Measurements from ENCODE around the gene TMEM212. TPM values are rescaled to one million over a fixed set of nuclear protein-coding genes. Genes with fewer than 3 reads are reported as not detected.

TMEM212 gene
- total RNA-seq, 1 donor from 2014 or later, result not detected

DNA sequence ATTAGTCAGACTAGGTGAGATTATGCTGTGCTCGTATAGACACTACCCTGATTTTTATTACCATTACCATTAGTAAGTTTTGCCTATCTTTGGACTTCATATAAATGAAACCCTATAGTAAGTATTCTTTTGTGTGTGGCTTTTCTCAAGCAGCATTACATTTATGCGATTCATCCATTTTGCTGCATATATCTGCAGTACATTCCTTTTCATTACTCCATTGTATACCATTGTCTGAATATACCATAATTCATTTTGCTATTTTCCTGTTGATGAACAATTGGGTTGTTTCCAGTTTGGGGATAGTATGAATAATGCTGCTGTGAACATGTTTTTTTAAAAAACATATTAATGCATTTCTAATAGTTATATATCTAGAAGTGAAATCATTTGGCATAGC, 45.3 kb downstream of the TMEM212 start:
- Histone ChIP-seq H3K27me3 (no peaks in the 10 kb centered on the region), H3K9me3 (no peaks in the 10 kb centered on the region), H3K27ac (no peak overlapping the region), H3K4me3 (no peak overlapping the region), H3K36me3 (no peaks in the 10 kb centered on the region), H3K4me1 (no peaks in the 10 kb centered on the region)
- TF ChIP-seq, protein P1, sequence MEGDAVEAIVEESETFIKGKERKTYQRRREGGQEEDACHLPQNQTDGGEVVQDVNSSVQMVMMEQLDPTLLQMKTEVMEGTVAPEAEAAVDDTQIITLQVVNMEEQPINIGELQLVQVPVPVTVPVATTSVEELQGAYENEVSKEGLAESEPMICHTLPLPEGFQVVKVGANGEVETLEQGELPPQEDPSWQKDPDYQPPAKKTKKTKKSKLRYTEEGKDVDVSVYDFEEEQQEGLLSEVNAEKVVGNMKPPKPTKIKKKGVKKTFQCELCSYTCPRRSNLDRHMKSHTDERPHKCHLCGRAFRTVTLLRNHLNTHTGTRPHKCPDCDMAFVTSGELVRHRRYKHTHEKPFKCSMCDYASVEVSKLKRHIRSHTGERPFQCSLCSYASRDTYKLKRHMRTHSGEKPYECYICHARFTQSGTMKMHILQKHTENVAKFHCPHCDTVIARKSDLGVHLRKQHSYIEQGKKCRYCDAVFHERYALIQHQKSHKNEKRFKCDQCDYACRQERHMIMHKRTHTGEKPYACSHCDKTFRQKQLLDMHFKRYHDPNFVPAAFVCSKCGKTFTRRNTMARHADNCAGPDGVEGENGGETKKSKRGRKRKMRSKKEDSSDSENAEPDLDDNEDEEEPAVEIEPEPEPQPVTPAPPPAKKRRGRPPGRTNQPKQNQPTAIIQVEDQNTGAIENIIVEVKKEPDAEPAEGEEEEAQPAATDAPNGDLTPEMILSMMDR (IDR thresholded peaks at IDR 0.05), result no peak
- intact Hi-C loops (cut with DNase I), result no loop called here
- DNase-seq (ENCODE audit: low spot score in 2 of 2), result no peak

DNA sequence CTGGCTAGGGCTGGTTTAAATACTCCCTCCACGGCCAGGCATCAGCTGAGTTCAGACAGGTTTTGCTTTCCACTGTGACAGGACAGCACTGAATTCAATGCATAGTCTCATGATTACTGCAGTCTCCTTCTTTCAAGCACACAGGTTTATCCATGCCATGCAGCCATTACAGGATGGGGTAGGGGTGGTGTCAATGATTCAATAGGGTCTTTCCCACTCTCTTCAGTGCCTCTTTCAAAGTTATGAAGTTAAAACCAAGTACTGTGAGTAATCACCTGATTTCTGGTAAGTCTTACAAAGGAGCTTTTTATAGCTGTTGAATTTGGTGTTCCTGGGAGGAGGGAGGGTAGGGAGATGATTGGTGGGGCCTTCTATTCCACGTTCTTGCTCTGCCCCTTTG, 47.2 kb downstream of the TMEM212 start:
- TF ChIP-seq, protein P1 (IDR thresholded peaks at IDR 0.05), result no peak
- Histone ChIP-seq H3K4me3 (no peak overlapping the region), H3K27me3 (no peaks in the 10 kb centered on the region), H3K4me1 (no peaks in the 10 kb centered on the region), H3K36me3 (no peaks in the 10 kb centered on the region), H3K27ac (no peak overlapping the region), H3K9me3 (no peaks in the 10 kb centered on the region)
- intact Hi-C loops (cut with DNase I), result no loop called here
- DNase-seq (ENCODE audit: low spot score in 2 of 2), result no peak

DNA sequence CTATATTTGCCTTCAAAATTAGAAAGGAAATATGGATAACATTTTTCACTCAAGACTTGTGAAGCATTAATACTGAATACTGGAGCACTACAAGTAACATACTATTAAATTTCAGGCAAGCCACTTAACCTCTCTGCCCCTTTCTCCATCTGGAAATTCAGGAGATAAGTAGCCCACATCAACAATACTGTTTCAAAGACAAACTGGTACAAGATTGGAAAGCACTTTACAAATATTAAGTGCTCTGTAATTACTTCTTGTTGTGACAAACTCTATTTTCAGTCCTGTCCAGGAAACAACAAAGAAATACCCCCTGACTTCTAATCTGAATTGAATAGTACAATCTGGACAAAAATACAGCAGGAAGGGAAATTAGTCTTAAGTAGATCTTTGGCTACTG, 49.3 kb downstream of the TMEM212 start:
- DNase-seq (ENCODE audit: low spot score in 2 of 2), result no peak
- Histone ChIP-seq H3K4me3 (no peak overlapping the region), H3K4me1 (no peaks in the 10 kb centered on the region), H3K9me3 (no peaks in the 10 kb centered on the region), H3K27me3 (no peaks in the 10 kb centered on the region), H3K36me3 (no peaks in the 10 kb centered on the region), H3K27ac (no peak overlapping the region)
- intact Hi-C loops (cut with DNase I), result no loop called here
- TF ChIP-seq, protein P1 (IDR thresholded peaks at IDR 0.05), result no peak

DNA sequence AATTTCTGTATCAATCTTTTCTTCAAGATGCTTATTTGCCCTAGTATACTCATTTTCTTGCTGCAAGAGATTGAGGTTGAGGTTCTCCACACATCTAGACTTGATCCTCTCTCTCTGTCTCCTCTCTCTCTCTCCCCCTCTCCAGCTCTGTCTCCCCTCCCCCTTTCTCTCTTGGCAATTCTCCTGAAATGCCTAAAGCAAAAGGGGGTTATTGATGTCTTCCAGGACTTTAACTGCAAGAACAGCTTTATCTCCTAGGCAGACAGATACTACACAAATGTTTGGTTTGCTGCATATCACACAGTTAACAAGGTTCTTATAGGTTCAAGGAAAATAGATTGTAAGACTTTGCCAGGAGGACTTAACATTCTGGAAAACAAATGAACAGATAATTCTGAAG, 52.1 kb downstream of the TMEM212 start:
- Histone ChIP-seq H3K4me3 (no peak overlapping the region), H3K9me3 (no peaks in the 10 kb centered on the region), H3K4me1 (no peaks in the 10 kb centered on the region), H3K27me3 (no peaks in the 10 kb centered on the region), H3K36me3 (no peaks in the 10 kb centered on the region), H3K27ac (no peak overlapping the region)
- intact Hi-C loops (cut with DNase I), result no loop called here
- no peak for DNase-seq (ENCODE audit: low spot score in 2 of 2)
- TF ChIP-seq, protein P1 (IDR thresholded peaks at IDR 0.05), result no peak

DNA sequence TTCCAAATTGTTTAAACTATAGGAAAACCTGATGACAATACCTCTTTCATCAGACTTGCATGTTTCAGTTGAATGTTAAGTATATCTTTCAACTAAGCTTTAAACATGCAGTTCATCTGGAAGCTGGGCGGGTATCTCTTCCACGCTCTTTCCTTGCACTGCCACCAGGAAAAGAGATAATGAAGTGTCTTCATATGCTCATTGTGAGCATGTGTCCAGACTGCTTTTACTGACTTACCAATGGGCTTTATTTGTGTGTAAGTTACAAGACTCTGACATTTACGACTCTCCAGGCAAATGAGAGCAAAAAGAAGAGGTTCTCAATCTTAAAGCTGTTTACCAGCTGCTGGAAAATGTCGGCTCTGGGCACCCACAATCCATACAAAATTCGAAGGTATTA, 52.8 kb downstream of the TMEM212 start:
- DNase-seq (ENCODE audit: low spot score in 2 of 2), result no peak
- H3K4me3 ChIP-seq, result no peak overlapping the region
- no peaks in the 10 kb centered on the region for H3K4me1 ChIP-seq
- no peaks in the 10 kb centered on the region for H3K27me3 ChIP-seq
- intact Hi-C loops (cut with DNase I), result no loop called here
- no peaks in the 10 kb centered on the region for H3K36me3 ChIP-seq
- no peaks in the 10 kb centered on the region for H3K9me3 ChIP-seq
- TF ChIP-seq, protein P1 (IDR thresholded peaks at IDR 0.05), result no peak
- no peak overlapping the region for H3K27ac ChIP-seq

DNA sequence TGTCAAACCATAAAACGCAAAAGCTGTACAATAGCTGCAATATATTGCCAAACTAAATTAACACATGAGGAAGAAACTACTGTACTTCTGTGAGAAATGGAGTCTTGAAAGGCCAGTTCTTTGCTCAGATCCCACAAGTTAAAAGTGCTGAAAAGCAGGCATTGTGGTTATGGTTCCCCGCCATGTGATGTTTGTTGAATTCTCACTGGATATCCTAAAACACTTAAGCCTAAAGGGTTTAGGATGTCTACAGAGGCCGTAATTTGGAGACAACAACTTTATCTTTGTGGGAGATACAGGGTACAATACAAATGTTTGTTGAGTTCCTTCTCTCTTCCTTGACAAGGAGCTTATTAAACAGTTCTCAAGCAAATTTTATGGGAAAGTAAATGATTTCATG, 53.2 kb downstream of the TMEM212 start:
- Histone ChIP-seq H3K4me3 (no peak overlapping the region), H3K4me1 (no peaks in the 10 kb centered on the region), H3K27ac (no peak overlapping the region), H3K9me3 (no peaks in the 10 kb centered on the region), H3K27me3 (no peaks in the 10 kb centered on the region), H3K36me3 (no peaks in the 10 kb centered on the region)
- DNase-seq (ENCODE audit: low spot score in 2 of 2), result no peak
- intact Hi-C loops (cut with DNase I), result no loop called here
- TF ChIP-seq, protein P1 (IDR thresholded peaks at IDR 0.05), result no peak

All from ascending aorta (tissue), 2 donors.